AG09319 (cell line): ENCODE measurements around the gene OPRM1.

Experiments used
- DNase-seq: peaks from one replicate; pipeline ENCODE4 v3.0.0-alpha.2; 2010; ENCODE audit warnings: low read depth; ENCODE audit errors: extremely low read depth
- CTCF ChIP-seq: IDR thresholded peaks from 2 replicates; pipeline ENCODE4 v1.5.1; 2011; ENCODE audit warnings: low read depth, mild to moderate bottlenecking, inconsistent platforms, low read length, moderate library complexity

The OPRM1 gene

GRCh38 chr6:154080461-154081189, 41.6 kb downstream of the OPRM1 start:
- DNase-seq, result no peak

GRCh38 chr6:154086510-154086909, 47.5 kb downstream of the OPRM1 start:
- DNase-seq, result no peak
- no peak for TF ChIP-seq CTCF

More at GRCh38 chr6:154080461-154081189, 41.6 kb downstream of the OPRM1 start:
- TF ChIP-seq CTCF, result no peak

- no peak for DNase-seq
- no peak for TF ChIP-seq CTCF
Measured at GRCh38 chr6:154092326-154092962, 53.4 kb downstream of the OPRM1 start.

- TF ChIP-seq CTCF, result no peak
- DNase-seq, result no peak
Measured at GRCh38 chr6:154093231-154094044, 54.4 kb downstream of the OPRM1 start.

- no peak for DNase-seq
- no peak for TF ChIP-seq CTCF
Measured at GRCh38 chr6:154095571-154095970, 56.5 kb downstream of the OPRM1 start.

GRCh38 chr6:154096316-154096715, 57.3 kb downstream of the OPRM1 start:
- TF ChIP-seq CTCF, result no peak
- DNase-seq, result no peak

- DNase-seq, result no peak
- no peak for TF ChIP-seq CTCF
Measured at GRCh38 chr6:154096834-154097233, 57.8 kb downstream of the OPRM1 start.
